Measurements from ENCODE around the gene ABCD1.

The ABCD1 gene

DNA sequence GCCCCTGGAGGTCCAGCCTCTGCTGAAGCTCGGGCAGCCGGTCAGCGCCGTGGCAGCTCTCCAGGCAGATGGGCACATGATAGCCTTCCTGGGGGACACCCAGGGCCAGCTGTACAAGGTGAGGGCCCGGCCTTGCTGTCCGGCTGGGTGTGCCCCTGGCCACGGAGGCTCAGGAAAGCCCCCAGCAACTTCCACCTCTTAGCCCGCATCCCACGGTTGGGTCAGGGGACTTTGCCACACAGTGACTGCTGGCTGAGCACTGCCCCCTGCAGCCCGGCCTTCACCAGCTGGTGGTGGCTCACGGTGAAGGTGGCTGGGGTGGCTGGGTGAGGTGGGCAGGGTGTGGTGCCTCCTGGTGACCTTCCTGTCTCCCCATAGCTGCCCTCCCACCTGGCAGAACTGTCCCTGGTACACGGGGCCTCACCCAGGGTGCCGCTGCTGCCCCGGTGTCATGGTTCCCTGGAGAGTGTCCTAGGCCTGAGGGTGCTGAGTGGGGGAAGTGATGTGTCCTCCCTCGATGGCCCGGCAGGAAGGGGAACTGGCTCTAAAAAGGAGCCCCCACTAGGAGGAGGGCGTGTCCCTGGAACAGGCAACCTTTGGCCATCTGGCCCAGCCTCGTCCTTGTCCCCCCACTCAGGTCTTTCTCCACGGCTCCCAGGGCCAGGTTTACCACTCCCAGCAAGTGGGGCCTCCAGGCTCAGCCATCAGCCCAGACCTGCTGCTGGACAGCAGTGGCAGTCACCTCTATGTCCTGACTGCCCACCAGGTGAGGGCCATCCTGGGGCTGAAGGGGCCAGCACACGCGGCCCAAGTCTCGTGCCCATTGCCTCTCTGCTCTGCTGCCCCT lies 43.9 kb downstream of the ABCD1 start:
- no peak for DNase-seq
- Histone ChIP-seq H3K27me3 (replicated peaks; ENCODE audit: control insufficient read depth, insufficient read depth, low read length, poor library complexity, severe bottlenecking) (no peaks in the 10 kb centered on the region), H3K36me3 (ENCODE audit: control insufficient read depth, insufficient read depth, low read length) (no peaks in the 10 kb centered on the region), H3K27ac (ENCODE audit: insufficient read depth, low read length, poor library complexity, severe bottlenecking) (no peak overlapping the region), H3K4me3 (ENCODE audit: insufficient read depth, low read depth, low read length, poor library complexity, severe bottlenecking) (no peak overlapping the region), H3K9me3 (ENCODE audit: control insufficient read depth, low read length) (no peaks in the 10 kb centered on the region), H3K4me1 (ENCODE audit: control insufficient read depth, insufficient read depth, low read length, poor library complexity, severe bottlenecking) (no peaks in the 10 kb centered on the region)

- no peak overlapping the region for H3K27ac ChIP-seq (ENCODE audit: insufficient read depth, low read length, poor library complexity, severe bottlenecking)
- no peaks in the 10 kb centered on the region for H3K9me3 ChIP-seq (ENCODE audit: control insufficient read depth, low read length)
- H3K36me3 ChIP-seq (ENCODE audit: control insufficient read depth, insufficient read depth, low read length) = no peaks in the 10 kb centered on the region
- H3K4me3 ChIP-seq (ENCODE audit: insufficient read depth, low read depth, low read length, poor library complexity, severe bottlenecking) = no peak overlapping the region
- no peaks in the 10 kb centered on the region for H3K27me3 ChIP-seq (replicated peaks; ENCODE audit: control insufficient read depth, insufficient read depth, low read length, poor library complexity, severe bottlenecking)
- H3K4me1 ChIP-seq (ENCODE audit: control insufficient read depth, insufficient read depth, low read length, poor library complexity, severe bottlenecking) = no peaks in the 10 kb centered on the region
- DNase-seq = no peak
Observed at GRCh38 chrX:153769158-153769864, 44.7 kb downstream of the ABCD1 start.

- no peaks in the 10 kb centered on the region for H3K9me3 ChIP-seq (ENCODE audit: control insufficient read depth, low read length)
- no peak for DNase-seq
- no peak overlapping the region for H3K4me3 ChIP-seq (ENCODE audit: insufficient read depth, low read depth, low read length, poor library complexity, severe bottlenecking)
- no peak overlapping the region for H3K27ac ChIP-seq (ENCODE audit: insufficient read depth, low read length, poor library complexity, severe bottlenecking)
- no peaks in the 10 kb centered on the region for H3K4me1 ChIP-seq (ENCODE audit: control insufficient read depth, insufficient read depth, low read length, poor library complexity, severe bottlenecking)
- no peaks in the 10 kb centered on the region for H3K36me3 ChIP-seq (ENCODE audit: control insufficient read depth, insufficient read depth, low read length)
- H3K27me3 ChIP-seq (replicated peaks; ENCODE audit: control insufficient read depth, insufficient read depth, low read length, poor library complexity, severe bottlenecking) = no peaks in the 10 kb centered on the region
Observed at GRCh38 chrX:153769865-153770600, 45.4 kb downstream of the ABCD1 start.

- H3K4me1 ChIP-seq (ENCODE audit: control insufficient read depth, insufficient read depth, low read length, poor library complexity, severe bottlenecking) = no peaks in the 10 kb centered on the region
- H3K27me3 ChIP-seq (replicated peaks; ENCODE audit: control insufficient read depth, insufficient read depth, low read length, poor library complexity, severe bottlenecking) = no peaks in the 10 kb centered on the region
- no peak for DNase-seq
- H3K4me3 ChIP-seq (ENCODE audit: insufficient read depth, low read depth, low read length, poor library complexity, severe bottlenecking) = no peak overlapping the region
- no peak overlapping the region for H3K27ac ChIP-seq (ENCODE audit: insufficient read depth, low read length, poor library complexity, severe bottlenecking)
- no peaks in the 10 kb centered on the region for H3K36me3 ChIP-seq (ENCODE audit: control insufficient read depth, insufficient read depth, low read length)
- no peaks in the 10 kb centered on the region for H3K9me3 ChIP-seq (ENCODE audit: control insufficient read depth, low read length)
Observed at GRCh38 chrX:153770601-153771414, 46.2 kb downstream of the ABCD1 start.

DNA sequence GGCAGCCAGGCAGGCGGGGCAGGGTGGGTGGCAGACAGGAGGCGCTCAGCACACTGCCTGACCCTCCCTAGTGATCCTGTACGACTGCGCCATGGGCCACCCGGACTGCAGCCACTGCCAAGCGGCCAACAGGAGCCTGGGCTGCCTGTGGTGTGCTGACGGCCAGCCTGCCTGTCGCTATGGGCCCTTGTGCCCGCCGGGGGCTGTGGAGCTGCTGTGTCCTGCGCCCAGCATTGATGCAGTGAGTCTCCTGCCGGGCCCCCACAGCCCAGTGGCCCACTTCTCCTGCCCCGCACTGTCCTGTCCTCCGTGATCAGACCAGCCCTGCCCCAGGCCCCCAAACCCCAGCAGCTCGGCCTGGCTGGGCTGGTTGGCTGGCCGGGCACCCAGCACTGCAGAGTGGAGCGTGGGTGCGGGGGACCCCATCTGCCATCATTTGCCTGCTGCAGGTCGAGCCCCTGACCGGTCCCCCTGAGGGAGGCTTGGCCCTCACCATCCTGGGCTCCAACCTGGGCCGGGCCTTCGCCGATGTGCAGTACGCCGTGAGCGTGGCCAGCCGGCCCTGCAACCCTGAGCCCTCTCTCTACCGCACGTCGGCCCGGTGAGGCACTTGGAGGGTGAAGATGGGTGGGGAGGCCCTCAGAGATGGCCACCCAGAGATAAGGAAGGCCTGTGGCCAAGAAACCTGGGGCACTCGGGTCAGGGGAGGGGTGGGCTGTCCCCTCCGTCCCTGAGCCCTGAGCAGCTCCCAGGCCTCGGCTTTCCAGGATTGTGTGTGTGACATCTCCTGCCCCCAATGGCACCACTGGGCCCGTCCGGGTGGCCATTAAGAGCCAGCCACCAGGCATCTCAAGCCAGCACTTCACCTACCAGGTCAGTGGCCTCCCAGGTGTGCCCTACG lies 47.0 kb downstream of the ABCD1 start:
- Histone ChIP-seq H3K27ac (ENCODE audit: insufficient read depth, low read length, poor library complexity, severe bottlenecking) (no peak overlapping the region), H3K9me3 (ENCODE audit: control insufficient read depth, low read length) (no peaks in the 10 kb centered on the region), H3K36me3 (ENCODE audit: control insufficient read depth, insufficient read depth, low read length) (no peaks in the 10 kb centered on the region), H3K27me3 (replicated peaks; ENCODE audit: control insufficient read depth, insufficient read depth, low read length, poor library complexity, severe bottlenecking) (no peaks in the 10 kb centered on the region), H3K4me3 (ENCODE audit: insufficient read depth, low read depth, low read length, poor library complexity, severe bottlenecking) (no peak overlapping the region), H3K4me1 (ENCODE audit: control insufficient read depth, insufficient read depth, low read length, poor library complexity, severe bottlenecking) (no peaks in the 10 kb centered on the region)
- no peak for DNase-seq

- H3K4me1 ChIP-seq (ENCODE audit: control insufficient read depth, insufficient read depth, low read length, poor library complexity, severe bottlenecking) = no peaks in the 10 kb centered on the region
- no peak overlapping the region for H3K4me3 ChIP-seq (ENCODE audit: insufficient read depth, low read depth, low read length, poor library complexity, severe bottlenecking)
- no peak overlapping the region for H3K27ac ChIP-seq (ENCODE audit: insufficient read depth, low read length, poor library complexity, severe bottlenecking)
- no peaks in the 10 kb centered on the region for H3K9me3 ChIP-seq (ENCODE audit: control insufficient read depth, low read length)
- no peaks in the 10 kb centered on the region for H3K27me3 ChIP-seq (replicated peaks; ENCODE audit: control insufficient read depth, insufficient read depth, low read length, poor library complexity, severe bottlenecking)
- no peak for DNase-seq
- no peaks in the 10 kb centered on the region for H3K36me3 ChIP-seq (ENCODE audit: control insufficient read depth, insufficient read depth, low read length)
Observed at GRCh38 chrX:153772316-153773217, 47.9 kb downstream of the ABCD1 start.

- no peak for DNase-seq
- Histone ChIP-seq H3K9me3 (ENCODE audit: control insufficient read depth, low read length) (no peaks in the 10 kb centered on the region), H3K4me3 (ENCODE audit: insufficient read depth, low read depth, low read length, poor library complexity, severe bottlenecking) (no peak overlapping the region), H3K27me3 (replicated peaks; ENCODE audit: control insufficient read depth, insufficient read depth, low read length, poor library complexity, severe bottlenecking) (no peaks in the 10 kb centered on the region), H3K4me1 (ENCODE audit: control insufficient read depth, insufficient read depth, low read length, poor library complexity, severe bottlenecking) (no peaks in the 10 kb centered on the region), H3K27ac (ENCODE audit: insufficient read depth, low read length, poor library complexity, severe bottlenecking) (no peak overlapping the region), H3K36me3 (ENCODE audit: control insufficient read depth, insufficient read depth, low read length) (no peaks in the 10 kb centered on the region)
Observed at GRCh38 chrX:153773218-153773611, 48.6 kb downstream of the ABCD1 start.

DNA sequence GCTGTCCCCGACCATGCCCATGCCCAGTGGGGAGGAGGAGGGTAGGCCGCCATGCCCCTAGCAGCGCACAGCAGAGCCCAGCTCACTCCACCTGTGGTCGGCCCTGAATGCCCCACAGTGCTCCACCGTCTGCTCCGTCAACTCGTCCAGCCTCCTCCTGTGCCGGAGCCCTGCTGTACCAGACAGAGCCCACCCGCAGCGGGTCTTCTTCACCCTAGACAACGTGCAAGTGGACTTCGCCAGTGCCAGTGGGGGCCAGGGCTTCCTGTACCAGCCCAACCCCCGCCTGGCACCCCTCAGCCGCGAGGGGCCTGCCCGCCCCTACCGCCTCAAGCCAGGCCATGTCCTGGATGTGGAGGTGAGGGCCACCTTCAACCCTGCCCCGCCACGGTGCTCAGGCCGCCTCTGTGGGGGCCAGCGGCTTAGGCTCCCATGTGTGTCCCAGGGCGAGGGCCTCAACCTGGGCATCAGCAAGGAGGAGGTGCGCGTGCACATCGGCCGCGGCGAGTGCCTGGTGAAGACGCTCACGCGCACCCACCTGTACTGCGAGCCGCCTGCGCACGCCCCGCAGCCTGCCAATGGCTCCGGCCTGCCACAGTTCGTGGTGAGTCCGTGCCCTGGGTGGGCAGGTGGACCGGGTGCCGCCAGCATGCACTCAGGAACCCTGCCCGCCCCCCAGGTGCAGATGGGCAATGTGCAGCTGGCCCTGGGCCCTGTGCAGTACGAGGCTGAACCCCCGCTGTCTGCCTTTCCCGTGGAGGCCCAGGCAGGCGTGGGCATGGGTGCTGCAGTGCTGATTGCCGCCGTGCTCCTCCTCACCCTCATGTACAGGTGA lies 49.3 kb downstream of the ABCD1 start:
- Histone ChIP-seq H3K27me3 (replicated peaks; ENCODE audit: control insufficient read depth, insufficient read depth, low read length, poor library complexity, severe bottlenecking) (no peaks in the 10 kb centered on the region), H3K36me3 (ENCODE audit: control insufficient read depth, insufficient read depth, low read length) (no peaks in the 10 kb centered on the region), H3K4me3 (ENCODE audit: insufficient read depth, low read depth, low read length, poor library complexity, severe bottlenecking) (no peak overlapping the region), H3K27ac (ENCODE audit: insufficient read depth, low read length, poor library complexity, severe bottlenecking) (no peak overlapping the region), H3K4me1 (ENCODE audit: control insufficient read depth, insufficient read depth, low read length, poor library complexity, severe bottlenecking) (no peaks in the 10 kb centered on the region), H3K9me3 (ENCODE audit: control insufficient read depth, low read length) (no peaks in the 10 kb centered on the region)
- DNase-seq = no peak
